ENCODE measurements around the gene DOC2A. TPM values are rescaled to one million over a fixed set of nuclear protein-coding genes. Genes with fewer than 3 reads are reported as not detected.

DOC2A gene
- polyA plus RNA-seq, 1 donor from 2014 or later, result 7.3 TPM

- no peaks in the 10 kb centered on the region for H3K36me3 ChIP-seq (ENCODE audit: insufficient read depth, low read length)
- no peaks in the 10 kb centered on the region for H4K20me1 ChIP-seq (ENCODE audit: insufficient read depth)
- H3K9me3 ChIP-seq (ENCODE audit: low read length), result no peaks in the 10 kb centered on the region
- no peaks in the 10 kb centered on the region for H3K27me3 ChIP-seq (ENCODE audit: insufficient read depth, low read depth, low read length)
- H3K4me3 ChIP-seq (ENCODE audit: low read length), result peak overlapping the region; percentile 92
- no peaks in the 10 kb centered on the region for H3K9me2 ChIP-seq (ENCODE audit: insufficient read depth, low read length)
- peaks cover 8% of the 10 kb centered on the region for H3K79me2 ChIP-seq (replicated peaks; ENCODE audit: insufficient read depth, low read length)
- TF ChIP-seq REST (IDR thresholded peaks at IDR 0.05; ENCODE audit: borderline replicate concordance), result no peak
- TF ChIP-seq EZH2 (IDR thresholded peaks at IDR 0.05; ENCODE audit: borderline replicate concordance, insufficient read depth, low read length, poor library complexity, severe bottlenecking), result no peak
- no peak for TF ChIP-seq RAD21 (conservative IDR thresholded peaks at IDR 0.05)
- no peak for TF ChIP-seq EP300 (conservative IDR thresholded peaks at IDR 0.05; ENCODE audit: poor library complexity, severe bottlenecking)
- TF ChIP-seq MXI1 (conservative IDR thresholded peaks at IDR 0.05; ENCODE audit: poor library complexity, severe bottlenecking), result no peak
- TF ChIP-seq SMC3 (conservative IDR thresholded peaks at IDR 0.05; ENCODE audit: poor library complexity), result no peak
- no peak for TF ChIP-seq TAF1 (IDR thresholded peaks at IDR 0.05; ENCODE audit: low read depth)
- TF ChIP-seq CTCF (IDR thresholded peaks at IDR 0.05; ENCODE audit: poor library complexity, severe bottlenecking), result no peak
- no peak for TF ChIP-seq POLR2AphosphoS5 (IDR thresholded peaks at IDR 0.05)
- peak overlapping the region; percentile 92 for H3K9ac ChIP-seq (ENCODE audit: low read length)
- peak overlapping the region; percentile 100 for H3K4me2 ChIP-seq (ENCODE audit: low read length)
- H3F3A ChIP-seq (ENCODE audit: insufficient read depth, low read length, poor library complexity, severe bottlenecking), result no peaks in the 10 kb centered on the region
- peak overlapping the region; percentile 88 for H2AFZ ChIP-seq (ENCODE audit: low read depth, low read length)
- H3K27ac ChIP-seq (ENCODE audit: low read length), result peak overlapping the region; percentile 59
These were observed 20.7 kb upstream of the DOC2A start for GRCh38 chr16:30031477-30031918.

- H3K36me3 ChIP-seq (ENCODE audit: insufficient read depth, low read length), result no peaks in the 10 kb centered on the region
- peak within 1 kb of the TSS; percentile 59 for H3K27ac ChIP-seq (ENCODE audit: low read length)
- H4K20me1 ChIP-seq (ENCODE audit: insufficient read depth), result no peaks in the 10 kb centered on the region
- H3F3A ChIP-seq (ENCODE audit: insufficient read depth, low read length, poor library complexity, severe bottlenecking), result no peaks in the 10 kb centered on the region
- no peaks in the 10 kb centered on the region for H3K27me3 ChIP-seq (ENCODE audit: insufficient read depth, low read depth, low read length)
- H3K9ac ChIP-seq (ENCODE audit: low read length), result peak within 1 kb of the TSS; percentile 92
- no peaks in the 10 kb centered on the region for H3K9me2 ChIP-seq (ENCODE audit: insufficient read depth, low read length)
- H3K79me2 ChIP-seq (replicated peaks; ENCODE audit: insufficient read depth, low read length), result peaks cover 8% of the 10 kb centered on the region
- peak within 1 kb of the TSS; percentile 100 for H3K4me2 ChIP-seq (ENCODE audit: low read length)
- peak within 1 kb of the TSS; percentile 92 for H3K4me3 ChIP-seq (ENCODE audit: low read length)
- H3K9me3 ChIP-seq (ENCODE audit: low read length), result no peaks in the 10 kb centered on the region
- TF ChIP-seq EZH2 (IDR thresholded peaks at IDR 0.05; ENCODE audit: borderline replicate concordance, insufficient read depth, low read length, poor library complexity, severe bottlenecking), result no peak
- TF ChIP-seq TAF1 (IDR thresholded peaks at IDR 0.05; ENCODE audit: low read depth), result peak; percentile 18
- TF ChIP-seq RAD21 (conservative IDR thresholded peaks at IDR 0.05), result no peak
- TF ChIP-seq POLR2AphosphoS5 (IDR thresholded peaks at IDR 0.05), result peak; percentile 76
- H2AFZ ChIP-seq (ENCODE audit: low read depth, low read length), result peak within 1 kb of the TSS; percentile 88
These were observed 20.1 kb upstream of the DOC2A start, which contains the start of gene TLCD3B for GRCh38 chr16:30030841-30031413. TSS of gene TLCD3B (minus strand) at chr16:30031271. CDS start at chr16:30030527, 744 bp downstream.

All from neural cell (in vitro differentiated cells).